IMR-90 (cell line): ENCODE results near the gene DNAJC5. TPM values are rescaled to one million over a fixed set of nuclear protein-coding genes. Genes with fewer than 3 reads are reported as not detected.

Source experiments
- ATAC-seq: fragments of 200-7000 bp; cut with Tn5 transposase; 2 replicates; pipeline ENCODE4 v1.9.1; 2020; ENCODE audit warnings: low read depth, mild to moderate bottlenecking, moderate library complexity
- BruUV-seq: library from RNA; stranded (reverse); fragments of 400-500 nt; replicated peaks from 2 replicates; lab custom pipeline; 2021; lab: Mats Ljungman, UMichigan
- CTCF ChIA-PET: fragments of 300-600 bp; formaldehyde crosslinking; extraction: SDS; loops from one replicate; lab custom pipeline; 2021; ENCODE audit warnings: antibody characterized with exemption; lab: Yijun Ruan, JAX
- POLR2A ChIA-PET: fragments of 300-600 bp; sonication (Branson Sonifier 250); formaldehyde crosslinking; loops from one replicate; lab custom pipeline; 2022; ENCODE audit warnings: antibody characterized with exemption; ENCODE audit not compliant: unreplicated experiment; lab: Charles Lee
- DNase-seq: peaks from one replicate; pipeline ENCODE4 v3.0.0; 2013
- H2AFZ ChIP-seq: replicated peaks from 2 replicates; pipeline ENCODE3; 2013; ENCODE audit warnings: low read length, mild to moderate bottlenecking; ENCODE audit not compliant: poor library complexity
- H2AK5ac ChIP-seq: 2 replicates; pipeline ENCODE4 v1.6.1; 2013; ENCODE audit warnings: low read depth, low read length, inconsistent platforms
- H2AK9ac ChIP-seq: replicated peaks from 2 replicates; pipeline ENCODE3; 2013; ENCODE audit warnings: mild to moderate bottlenecking, low read depth, low read length, moderate library complexity; ENCODE audit not compliant: poor library complexity
- H2BK120ac ChIP-seq: 2 replicates; pipeline ENCODE4 v1.6.1; 2013; ENCODE audit warnings: low read depth, low read length, inconsistent platforms
- H2BK15ac ChIP-seq: 3 replicates; pipeline ENCODE4 v1.6.1; 2013; ENCODE audit warnings: low read depth, low read length, inconsistent platforms
- H2BK20ac ChIP-seq: 2 replicates; pipeline ENCODE4 v1.6.1; 2013; ENCODE audit warnings: low read depth, mild to moderate bottlenecking, inconsistent platforms, low read length, moderate library complexity
- H2BK5ac ChIP-seq: 2 replicates; pipeline ENCODE4 v1.6.1; 2013; ENCODE audit warnings: mild to moderate bottlenecking, low read depth, low read length, inconsistent platforms; ENCODE audit not compliant: poor library complexity, severe bottlenecking
- H3K14ac ChIP-seq: replicated peaks from 2 replicates; pipeline ENCODE4 v1.6.1; 2013; ENCODE audit warnings: low read depth, low read length, inconsistent platforms
- H3K18ac ChIP-seq: 2 replicates; pipeline ENCODE4 v1.6.1; 2013; ENCODE audit warnings: low read depth, low read length, control low read depth
- H3K23ac ChIP-seq: 2 replicates; pipeline ENCODE4 v1.6.1; 2013; ENCODE audit warnings: low read depth, low read length, inconsistent platforms
- H3K27ac ChIP-seq: 2 replicates; pipeline ENCODE4 v1.5.1; 2013; ENCODE audit warnings: mild to moderate bottlenecking, control low read depth, low read length; ENCODE audit not compliant: insufficient read depth
- H3K27me3 ChIP-seq: 2 replicates; pipeline ENCODE4 v1.6.1; 2013; ENCODE audit warnings: low read length; ENCODE audit not compliant: control insufficient read depth, insufficient read depth
- H3K36me3 ChIP-seq: 2 replicates; pipeline ENCODE4 v1.6.1; 2013; ENCODE audit warnings: low read length, mixed read lengths; ENCODE audit not compliant: control insufficient read depth, insufficient read depth
- H3K4ac ChIP-seq: 2 replicates; pipeline ENCODE4 v1.6.1; 2013; ENCODE audit warnings: low read depth, low read length, inconsistent platforms
- H3K4me1 ChIP-seq: 2 replicates; pipeline ENCODE4 v1.6.1; 2013; ENCODE audit warnings: low read length, mixed read lengths; ENCODE audit not compliant: control insufficient read depth, insufficient read depth
- H3K4me2 ChIP-seq: 2 replicates; pipeline ENCODE4 v1.6.1; 2013; ENCODE audit warnings: low read depth, mild to moderate bottlenecking, control low read depth, low read length, moderate library complexity
- H3K4me3 ChIP-seq: 2 replicates; pipeline ENCODE4 v1.5.1; 2013; ENCODE audit warnings: low read depth, mild to moderate bottlenecking, control low read depth, low read length, moderate library complexity; ENCODE audit not compliant: insufficient read depth
- H3K56ac ChIP-seq: 2 replicates; pipeline ENCODE4 v1.6.1; 2013; ENCODE audit warnings: low read length, inconsistent platforms; ENCODE audit not compliant: insufficient read depth; ENCODE audit errors: extremely low read depth
- H3K79me1 ChIP-seq, 2 experiments: 2 replicates each; pipeline ENCODE4 v1.6.1; 2013; ENCODE audit warnings: low read length in 2 of 2, inconsistent platforms in 1 of 2, low read depth in 1 of 2
- H3K9ac ChIP-seq: 2 replicates; pipeline ENCODE4 v1.6.1; 2013; ENCODE audit warnings: low read depth, low read length, control low read depth
- H3K9me1 ChIP-seq: 2 replicates; pipeline ENCODE4 v1.6.1; 2013; ENCODE audit warnings: low read length, inconsistent platforms; ENCODE audit not compliant: insufficient read depth
- H3K9me3 ChIP-seq: 2 replicates; pipeline ENCODE4 v1.6.1; 2013; ENCODE audit warnings: low read length; ENCODE audit not compliant: control insufficient read depth, insufficient read depth
- H4K20me1 ChIP-seq: 2 replicates; pipeline ENCODE4 v1.6.1; 2013; ENCODE audit warnings: low read length, inconsistent platforms; ENCODE audit not compliant: insufficient read depth
- H4K5ac ChIP-seq: 2 replicates; pipeline ENCODE4 v1.6.1; 2013; ENCODE audit warnings: mild to moderate bottlenecking, low read depth, low read length, control low read depth
- H4K8ac ChIP-seq, 2 experiments: 2 replicates each; pipeline ENCODE4 v1.6.1; 2013; ENCODE audit warnings: low read depth in 2 of 2, low read length in 2 of 2, control low read depth in 1 of 2, inconsistent platforms in 1 of 2
- H4K91ac ChIP-seq: 2 replicates; pipeline ENCODE4 v1.6.1; 2013; ENCODE audit warnings: low read depth, low read length, inconsistent platforms; ENCODE audit not compliant: insufficient read depth
- CEBPB ChIP-seq: IDR thresholded peaks from 2 replicates; pipeline ENCODE4 v1.6.1; 2012; ENCODE audit warnings: low read depth, low read length, improper control_type of control experiment
- MAFK ChIP-seq: IDR thresholded peaks from 2 replicates; pipeline ENCODE4 v1.6.1; 2012; ENCODE audit warnings: low read depth, low read length, improper control_type of control experiment
- NFE2L2 ChIP-seq: fragments of 150-350 bp; IDR thresholded peaks from 2 replicates; pipeline ENCODE4 v1.6.1; 2016; ENCODE audit warnings: low read depth, mild to moderate bottlenecking, low read length
- POLR2A ChIP-seq: IDR thresholded peaks from 2 replicates; pipeline ENCODE4 v1.6.1; 2012; ENCODE audit warnings: mild to moderate bottlenecking, low read depth, low read length
- RAD21 ChIP-seq: IDR thresholded peaks from 2 replicates; pipeline ENCODE4 v1.6.1; 2012; ENCODE audit warnings: low read length, improper control_type of control experiment
- RCOR1 ChIP-seq: IDR thresholded peaks from 2 replicates; pipeline ENCODE4 v1.6.1; 2012; ENCODE audit warnings: mild to moderate bottlenecking, low read length, improper control_type of control experiment; ENCODE audit not compliant: insufficient replicate concordance
- RFX5 ChIP-seq: IDR thresholded peaks from 2 replicates; pipeline ENCODE4 v1.8.0; 2012; ENCODE audit warnings: low read depth, mild to moderate bottlenecking, low read length, moderate library complexity
- SMC3 ChIP-seq: fragments of 150-350 bp; IDR thresholded peaks from 2 replicates; pipeline ENCODE4 v1.6.1; 2016; ENCODE audit warnings: low read depth, mild to moderate bottlenecking, antibody characterized with exemption, low read length, moderate library complexity
- WGBS, 2 experiments: methylation state at CpG; one replicate each; pipeline versions ENCODE4 v1.1.5 to v1.1.7; 2013; ENCODE audit warnings: missing lambda C conversion rate in 2 of 2; ENCODE audit not compliant: insufficient read length in 1 of 2; ENCODE audit errors: extremely low coverage in 2 of 2; 5-methylcytosine and 5-hydroxymethylcytosine counted together
- dilution Hi-C: fragments of 300-500 bp; cut with HindIII; formaldehyde crosslinking; loops from one replicate; pipeline ENCODE4 v1.14.3; 2018; ENCODE audit warnings: low sequenced_read_pairs; ENCODE audit not compliant: unreplicated experiment
- in situ Hi-C: fragments of 300-500 bp; cut with MboI; formaldehyde crosslinking; loops from 3 replicates; pipeline ENCODE4 v1.14.3; 2019; ENCODE audit warnings: low sequenced_read_pairs, inconsistent platforms, mixed read lengths
- intact Hi-C: fragments of 100-400 bp; cut with micrococcal nuclease; formaldehyde crosslinking; loops from 2 replicates; pipeline ENCODE4 v1.10.0; 2022
- polyA plus RNA-seq, 3 experiments: library from polyadenylated mRNA; depleted of rRNA; stranded (reverse); fragments of >200 nt; gene quantifications; 2 replicates each; pipeline ENCODE4 v1.2.3, GENCODE V29; 2012; ENCODE audit warnings: low replicate concordance in 1 of 3
- total RNA-seq: library from RNA; depleted of rRNA; stranded (reverse); fragments of >200 nt; gene quantifications from 2 replicates; pipeline ENCODE4 v1.2.3, GENCODE V29; 2012
- TF ChIP-seq, protein P1 (sequence below): fragments of 150-350 bp; IDR thresholded peaks from 2 replicates; pipeline ENCODE4 v1.6.1; 2017; ENCODE audit warnings: mild to moderate bottlenecking, antibody characterized with exemption, low read length, low read depth

DNAJC5 gene
- total and polyA plus RNA-seq, 2 of the 4 experiments (the other 2 are of a cell fraction), result 35.6 to 45.2 TPM

DNA sequence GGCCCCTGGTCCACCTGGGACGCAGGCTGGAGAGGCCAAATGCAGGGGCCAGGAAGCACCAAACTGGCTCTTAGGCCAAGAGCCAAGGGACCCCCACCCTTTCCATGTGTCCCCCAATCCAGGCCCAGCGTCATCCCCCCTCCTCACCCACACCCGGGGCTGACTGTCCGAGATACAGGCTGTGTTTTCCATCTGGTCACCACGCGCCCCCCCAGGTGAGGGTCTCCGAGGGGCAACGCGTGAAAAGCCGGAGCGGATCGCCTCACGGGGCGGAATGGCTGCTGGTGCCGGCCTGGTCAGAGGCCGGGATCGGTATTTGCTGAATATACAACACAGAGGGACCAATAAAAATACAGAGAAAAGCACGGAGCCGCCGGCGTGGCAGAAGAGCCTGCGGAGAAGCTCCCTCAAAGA lies 38.8 kb upstream of the DNAJC5 start:
- Histone ChIP-seq H3K14ac (no peak overlapping the region), H3K23ac (no peak overlapping the region), H4K20me1 (no peaks in the 10 kb centered on the region; the same call in 1 of the 2 replicates), H2BK15ac (no peak overlapping the region), H2BK20ac (no peak overlapping the region), H3K36me3 (no peaks in the 10 kb centered on the region), H3K27me3 (no peaks in the 10 kb centered on the region; the same call in 1 of the 2 replicates), H2BK120ac (no peak overlapping the region), H2BK5ac (no peak overlapping the region), H2AFZ (peak overlapping the region; percentile 43), H3K56ac (no peak overlapping the region), H4K8ac (no peak overlapping the region), H3K4me2 (no peak overlapping the region), H3K9me3 (no peaks in the 10 kb centered on the region), H3K27ac (no peak overlapping the region), H3K9ac (no peak overlapping the region), H3K4ac (no peak overlapping the region), H2AK5ac (no peak overlapping the region), H3K79me1 (no peaks in the 10 kb centered on the region), H4K5ac (no peak overlapping the region), H2AK9ac (no peak overlapping the region), H3K4me1 (peaks cover 27% of the 10 kb centered on the region), H3K18ac (no peak overlapping the region), H3K9me1 (no peaks in the 10 kb centered on the region), H4K91ac (no peak overlapping the region), H3K4me3 (no peak overlapping the region)
- TF ChIP-seq RAD21, result no peak
- no peak for TF ChIP-seq POLR2A
- TF ChIP-seq, protein P1, sequence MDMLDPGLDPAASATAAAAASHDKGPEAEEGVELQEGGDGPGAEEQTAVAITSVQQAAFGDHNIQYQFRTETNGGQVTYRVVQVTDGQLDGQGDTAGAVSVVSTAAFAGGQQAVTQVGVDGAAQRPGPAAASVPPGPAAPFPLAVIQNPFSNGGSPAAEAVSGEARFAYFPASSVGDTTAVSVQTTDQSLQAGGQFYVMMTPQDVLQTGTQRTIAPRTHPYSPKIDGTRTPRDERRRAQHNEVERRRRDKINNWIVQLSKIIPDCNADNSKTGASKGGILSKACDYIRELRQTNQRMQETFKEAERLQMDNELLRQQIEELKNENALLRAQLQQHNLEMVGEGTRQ, result no peak
- no peak for TF ChIP-seq MAFK
- no peak for TF ChIP-seq CEBPB
- no peak for TF ChIP-seq NFE2L2
- TF ChIP-seq SMC3, result no peak
- TF ChIP-seq RFX5, result no peak
- no peak for TF ChIP-seq RCOR1
- in situ Hi-C loops (loop anchor here (5.0 kb wide), 1 partner anchor 74 kb away; no protein-coding TSS in a partner anchor), intact Hi-C loops (no loop called here), dilution Hi-C loops (no loop called here)
- DNase-seq, result no peak
- POLR2A ChIA-PET, result no interaction called here
- CTCF ChIA-PET, result interaction anchor here (1.2 kb wide), 1 partner anchor 8 kb away, joined by 3 read pairs; no protein-coding TSS in a partner anchor
- BruUV-seq, result no TSS peak
- 66% methylated on average over 15 of the region's 22 CpGs; no CpG with 5 or more reads in 1 of the 2 experiments for WGBS, 2 experiments
- no peak for ATAC-seq
